ENCODE data around the gene WSCD2.

WSCD2 gene

GRCh38 chr12:108231909-108232434, 102.9 kb downstream of the WSCD2 start:
- DNase-seq (ENCODE audit: low spot score) (no peak), FAIRE-seq (no peak)

GRCh38 chr12:108232565-108232964, 103.5 kb downstream of the WSCD2 start:
- DNase-seq (ENCODE audit: low spot score) (no peak), FAIRE-seq (no peak)

- DNase-seq (ENCODE audit: low spot score) (no peak), FAIRE-seq (no peak)
Observed at GRCh38 chr12:108234158-108234557, 105.1 kb downstream of the WSCD2 start.

- no peak for DNase-seq (ENCODE audit: low spot score)
Observed at GRCh38 chr12:108235197-108235984, 106.3 kb downstream of the WSCD2 start.

GRCh38 chr12:108235985-108236263, 106.8 kb downstream of the WSCD2 start:
- no peak for FAIRE-seq

More at GRCh38 chr12:108235197-108235984, 106.3 kb downstream of the WSCD2 start:
- FAIRE-seq: no peak

GRCh38 chr12:108236366-108236765, 107.3 kb downstream of the WSCD2 start:
- FAIRE-seq (no peak), DNase-seq (ENCODE audit: low spot score) (no peak)

More at GRCh38 chr12:108235985-108236263, 106.8 kb downstream of the WSCD2 start:
- no peak for DNase-seq (ENCODE audit: low spot score)

- FAIRE-seq: no peak
- DNase-seq (ENCODE audit: low spot score): no peak
Observed at GRCh38 chr12:108237272-108237671, 108.2 kb downstream of the WSCD2 start.

- DNase-seq (ENCODE audit: low spot score): no peak
- no peak for FAIRE-seq
Observed at GRCh38 chr12:108238474-108238873, 109.4 kb downstream of the WSCD2 start.

- no peak for FAIRE-seq
- DNase-seq (ENCODE audit: low spot score): no peak
Observed at GRCh38 chr12:108239378-108239777, 110.3 kb downstream of the WSCD2 start.

- no peak for FAIRE-seq
Observed at GRCh38 chr12:108240027-108240785, 111.1 kb downstream of the WSCD2 start.

GRCh38 chr12:108240928-108241327, 111.8 kb downstream of the WSCD2 start:
- DNase-seq (ENCODE audit: low spot score) (no peak), FAIRE-seq (no peak)

More at GRCh38 chr12:108240027-108240785, 111.1 kb downstream of the WSCD2 start:
- DNase-seq (ENCODE audit: low spot score): no peak

- no peak for FAIRE-seq
- DNase-seq (ENCODE audit: low spot score): peak; percentile 6
Observed at GRCh38 chr12:108241986-108242703, 113.1 kb downstream of the WSCD2 start.

GRCh38 chr12:108247130-108247529, 118.0 kb downstream of the WSCD2 start:
- no peak for DNase-seq (ENCODE audit: low spot score)
- FAIRE-seq: no peak

GRCh38 chr12:108248011-108248410, 118.9 kb downstream of the WSCD2 start:
- no peak for FAIRE-seq
- no peak for DNase-seq (ENCODE audit: low spot score)

- no peak for FAIRE-seq
Observed at GRCh38 chr12:108252523-108252922, 123.4 kb downstream of the WSCD2 start.

GRCh38 chr12:108253540-108253939, 124.5 kb downstream of the WSCD2 start:
- no peak for FAIRE-seq
- DNase-seq (ENCODE audit: low spot score): no peak

More at GRCh38 chr12:108252523-108252922, 123.4 kb downstream of the WSCD2 start:
- no peak for DNase-seq (ENCODE audit: low spot score)

GRCh38 chr12:108254030-108254429, 124.9 kb downstream of the WSCD2 start:
- FAIRE-seq (no peak), DNase-seq (ENCODE audit: low spot score) (no peak)

GRCh38 chr12:108254517-108255251, 125.6 kb downstream of the WSCD2 start:
- FAIRE-seq: no peak

GRCh38 chr12:108255252-108255602, 126.1 kb downstream of the WSCD2 start:
- FAIRE-seq (no peak), DNase-seq (ENCODE audit: low spot score) (no peak)

More at GRCh38 chr12:108254517-108255251, 125.6 kb downstream of the WSCD2 start:
- no peak for DNase-seq (ENCODE audit: low spot score)

- FAIRE-seq: no peak
Observed at GRCh38 chr12:108257004-108257403, 127.9 kb downstream of the WSCD2 start.

GRCh38 chr12:108257610-108258106, 128.6 kb downstream of the WSCD2 start:
- no peak for DNase-seq (ENCODE audit: low spot score)
- FAIRE-seq: no peak

More at GRCh38 chr12:108257004-108257403, 127.9 kb downstream of the WSCD2 start:
- no peak for DNase-seq (ENCODE audit: low spot score)
